GM12878 (cell line): ENCODE data around the gene TMUB1. TPM values are rescaled to one million over a fixed set of nuclear protein-coding genes. Genes with fewer than 3 reads are reported as not detected.

Experiments
- ATAC-seq: fragments of 200-7000 bp; cut with Tn5 transposase; 3 replicates; pipeline ENCODE4 v1.9.1; 2020; ENCODE audit warnings: mild to moderate bottlenecking, moderate library complexity
- BruUV-seq: library from RNA; stranded (reverse); fragments of 400-500 nt; replicated peaks from 2 replicates; lab custom pipeline; 2021; lab: Mats Ljungman, UMichigan
- CTCF ChIA-PET: fragments of 300-600 bp; sonication (Branson Sonifier 250); formaldehyde crosslinking; extraction: SDS; loops from one replicate; lab custom pipeline; 2021; ENCODE audit warnings: inconsistent platforms; lab: Yijun Ruan, JAX
- POLR2A ChIA-PET: fragments of 350-600 bp; formaldehyde crosslinking; extraction: SDS; loops from one replicate; lab custom pipeline; 2021; ENCODE audit warnings: inconsistent platforms; lab: Charles Lee
- RAD21 ChIA-PET: fragments of 300-600 bp; sonication (Branson Sonifier 250); formaldehyde crosslinking; loops from one replicate; lab custom pipeline; 2023; ENCODE audit warnings: antibody characterized with exemption; ENCODE audit not compliant: unreplicated experiment; lab: Charles Lee
- SMC1A ChIA-PET: fragments of 300-600 bp; sonication (Branson Sonifier 250); formaldehyde crosslinking; loops from one replicate; lab custom pipeline; 2023; ENCODE audit not compliant: unreplicated experiment, uncharacterized antibody; lab: Charles Lee
- DNase-seq: peaks from one replicate; pipeline ENCODE4 v3.0.0-alpha.2; 2011; ENCODE audit warnings: low read depth, low spot score
- FAIRE-seq: peaks from 3 replicates; lab custom pipeline; 2011; peaks lifted over from hg19 to GRCh38; lab: Jason Lieb, UNC
- H2AFZ ChIP-seq: 2 replicates; pipeline ENCODE4 v1.6.0; 2011; ENCODE audit warnings: low read depth, low read length, control low read depth; ENCODE audit not compliant: control insufficient read depth
- H3K27ac ChIP-seq: 2 replicates; pipeline ENCODE4 v1.5.1; 2011; ENCODE audit warnings: control low read depth; ENCODE audit not compliant: control insufficient read depth, insufficient read depth
- H3K27me3 ChIP-seq, 2 experiments: replicated peaks in 1 of 2; 2 replicates each; pipeline versions ENCODE4 v1.6.0 to v1.6.1; 2011; ENCODE audit warnings: low read length in 1 of 2; ENCODE audit not compliant: control insufficient read depth in 2 of 2, insufficient read depth in 2 of 2
- H3K36me3 ChIP-seq, 2 experiments: 2 replicates each; pipeline ENCODE4 v1.5.1; 2011; ENCODE audit warnings: low read length in 1 of 2; ENCODE audit not compliant: control insufficient read depth in 2 of 2, insufficient read depth in 2 of 2
- H3K4me1 ChIP-seq: 2 replicates; pipeline ENCODE4 v1.6.1; 2011; ENCODE audit warnings: mild to moderate bottlenecking, low read length, moderate library complexity, mixed read lengths; ENCODE audit not compliant: control insufficient read depth, insufficient read depth
- H3K4me2 ChIP-seq: 2 replicates; pipeline ENCODE4 v1.6.0; 2011; ENCODE audit warnings: control low read depth; ENCODE audit not compliant: control insufficient read depth, insufficient read depth
- H3K4me3 ChIP-seq: fragments of 200-600 bp; sonication (generic); 2 replicates; pipeline ENCODE4 v1.5.1; 2016
- H3K79me2 ChIP-seq: 2 replicates; pipeline ENCODE4 v1.6.0; 2011; ENCODE audit warnings: low read length; ENCODE audit not compliant: control insufficient read depth, insufficient read depth
- H3K9ac ChIP-seq: 2 replicates; pipeline ENCODE4 v1.8.0; 2011; ENCODE audit warnings: low read length, control low read depth, mixed read lengths; ENCODE audit not compliant: control insufficient read depth, insufficient read depth
- H3K9me3 ChIP-seq: replicated peaks from 3 replicates; pipeline ENCODE4 v1.5.1; 2011; ENCODE audit warnings: mild to moderate bottlenecking, low read length; ENCODE audit not compliant: control insufficient read depth, insufficient read depth
- H4K20me1 ChIP-seq: 2 replicates; pipeline ENCODE4 v1.6.0; 2011; ENCODE audit not compliant: control insufficient read depth, insufficient read depth
- BCL11A ChIP-seq: IDR thresholded peaks from 2 replicates; pipeline ENCODE4 v1.6.1; 2011; ENCODE audit warnings: low read depth, low read length
- BHLHE40 ChIP-seq, 2 experiments: fragments of 450-650 bp in 1 of 2; IDR thresholded peaks; 2 replicates each; pipeline ENCODE4 v1.6.1; 2011 to 2017; ENCODE audit warnings: low read depth in 2 of 2, borderline replicate concordance in 1 of 2, improper control_type of control experiment in 1 of 2, low read length in 1 of 2, mild to moderate bottlenecking in 1 of 2
- CHD1 ChIP-seq: IDR thresholded peaks from 2 replicates; pipeline ENCODE4 v1.6.1; 2012; ENCODE audit warnings: low read depth, low read length, improper control_type of control experiment
- CHD2 ChIP-seq: IDR thresholded peaks from 2 replicates; pipeline ENCODE4 v1.6.1; 2011; ENCODE audit warnings: low read depth, low read length, improper control_type of control experiment, borderline replicate concordance
- EED ChIP-seq: sonication (generic); IDR thresholded peaks from 2 replicates; pipeline ENCODE4 v1.6.1; 2016; ENCODE audit warnings: antibody characterized with exemption, low read depth
- GABPA ChIP-seq: IDR thresholded peaks from 2 replicates; pipeline ENCODE4 v1.6.1; 2014; ENCODE audit warnings: antibody characterized with exemption, low read depth, mild to moderate bottlenecking, inconsistent platforms
- HDAC6 ChIP-seq: fragments of 200-600 bp; sonication (generic); IDR thresholded peaks from one replicate; pipeline ENCODE4 v1.8.0; 2017; ENCODE audit warnings: antibody characterized with exemption; ENCODE audit not compliant: unreplicated experiment
- HDGF ChIP-seq: fragments of 450-650 bp; IDR thresholded peaks from 2 replicates; pipeline ENCODE4 v1.6.1; 2016; ENCODE audit warnings: antibody characterized with exemption
- IRF4 ChIP-seq: IDR thresholded peaks from 2 replicates; pipeline ENCODE4 v1.6.1; 2011; ENCODE audit warnings: low read depth, low read length
- IRF5 ChIP-seq: fragments of 450-650 bp; IDR thresholded peaks from 2 replicates; pipeline ENCODE4 v1.6.1; 2017; ENCODE audit warnings: borderline replicate concordance
- JUNB ChIP-seq: IDR thresholded peaks from 2 replicates; pipeline ENCODE4 v1.6.1; 2016; ENCODE audit warnings: antibody characterized with exemption, mild to moderate bottlenecking
- JUND ChIP-seq: IDR thresholded peaks from 2 replicates; pipeline ENCODE4 v1.6.1; 2012; ENCODE audit warnings: low read depth, mild to moderate bottlenecking, low read length, improper control_type of control experiment, moderate library complexity
- NKRF ChIP-seq: fragments of 450-650 bp; conservative IDR thresholded peaks from 2 replicates; pipeline ENCODE4 v1.6.1; 2017; ENCODE audit warnings: mild to moderate bottlenecking, moderate library complexity
- NR2C2 ChIP-seq: IDR thresholded peaks from 2 replicates; pipeline ENCODE4 v1.6.1; 2011; ENCODE audit warnings: borderline replicate concordance, low read depth; ENCODE audit not compliant: control insufficient read depth, insufficient read length
- PAX5 ChIP-seq: IDR thresholded peaks from 2 replicates; pipeline ENCODE4 v1.6.1; 2011; ENCODE audit warnings: low read depth, low read length, borderline replicate concordance
- PBX3 ChIP-seq: IDR thresholded peaks from 2 replicates; pipeline ENCODE4 v1.6.1; 2011; ENCODE audit warnings: mild to moderate bottlenecking, low read depth, low read length, moderate library complexity; ENCODE audit not compliant: insufficient replicate concordance
- RBBP5 ChIP-seq: fragments of 200-600 bp; sonication (generic); conservative IDR thresholded peaks from 2 replicates; pipeline ENCODE4 v1.6.1; 2016
- RCOR1 ChIP-seq: conservative IDR thresholded peaks from 2 replicates; pipeline ENCODE4 v1.6.1; 2012; ENCODE audit warnings: low read depth, low read length, improper control_type of control experiment
- RUNX3 ChIP-seq: IDR thresholded peaks from 2 replicates; pipeline ENCODE4 v1.6.1; 2012; ENCODE audit warnings: low read length, inconsistent platforms
- SMAD5 ChIP-seq: IDR thresholded peaks from 2 replicates; pipeline ENCODE4 v1.6.1; 2016; ENCODE audit warnings: antibody characterized with exemption, low read depth
- SRF ChIP-seq, 2 experiments: IDR thresholded peaks; 2 replicates each; pipeline ENCODE4 v1.6.1; 2011; ENCODE audit warnings: low read depth in 2 of 2, low read length in 2 of 2, mild to moderate bottlenecking in 1 of 2, moderate library complexity in 1 of 2
- TARDBP ChIP-seq: IDR thresholded peaks from 2 replicates; pipeline ENCODE4 v1.6.1; 2016; ENCODE audit warnings: borderline replicate concordance
- ZNF274 ChIP-seq: IDR thresholded peaks from one replicate; pipeline ENCODE4 v1.8.0; 2011; ENCODE audit not compliant: insufficient read length, insufficient read depth
- ZSCAN29 ChIP-seq: fragments of 450-650 bp; IDR thresholded peaks from 2 replicates; pipeline ENCODE4 v1.6.1; 2017; ENCODE audit warnings: mild to moderate bottlenecking, moderate library complexity
- WGBS: methylation state at CpG from one replicate; pipeline ENCODE4 v1.1.6; 2016; ENCODE audit warnings: low lambda C conversion rate; ENCODE audit not compliant: insufficient replicate concordance, insufficient coverage; ENCODE audit errors: missing lambda C conversion rate; 5-methylcytosine and 5-hydroxymethylcytosine counted together
- in situ Hi-C: fragments of 300-500 bp; cut with MboI; formaldehyde crosslinking; loops from 9 replicates; pipeline ENCODE4 v1.14.3; 2018; ENCODE audit warnings: mixed read lengths
- intact Hi-C: fragments of 100-400 bp; cut with micrococcal nuclease; formaldehyde crosslinking; loops from one replicate; pipeline ENCODE4 v1.14.2; 2022; ENCODE audit not compliant: unreplicated experiment
- polyA plus RNA-seq, 11 experiments: library from polyadenylated mRNA; depleted of rRNA in 4 of 11; unstranded in 6 of 11; stranded (reverse) in 5 of 11; fragments of >200 nt; fragmentation: Nextera tagmentation in 4 of 11; fragmentation: Illumina TruSeq in 1 of 11; extraction: Ambion mirVana in 4 of 11; extraction: Trizol in 1 of 11; gene quantifications; 1 replicate in 1 of 11; 2 replicates in 10 of 11; pipeline versions ENCODE4 v1.2.1 to v1.2.3, GENCODE V29; 2011 to 2016; ENCODE audit warnings: inconsistent platforms in 2 of 11, missing spikeins in 2 of 11, low read depth in 1 of 11
- total RNA-seq, 4 experiments: library from RNA; depleted of rRNA in 3 of 4; stranded (reverse); fragments of >200 nt in 3 of 4; fragmentation: Illumina TruSeq in 1 of 4; extraction: Trizol in 1 of 4; gene quantifications; 2 replicates each; pipeline versions ENCODE4 v1.2.1 to v1.2.3, GENCODE V29; 2013 to 2021

TMUB1 gene
- total and polyA plus RNA-seq, 10 of the 15 experiments (the other 5 are each of a cell fraction or from before 2014, with no cell fraction given) = 0.27 to 79.5 (median 41.3) TPM; not detected in 1

- Histone ChIP-seq H4K20me1 (no peaks in the 10 kb centered on the region), H3K27ac (no peak overlapping the region), H3K79me2 (no peaks in the 10 kb centered on the region), H3K4me2 (no peak overlapping the region), H3K4me1 (no peaks in the 10 kb centered on the region), H3K27me3 (no peaks in the 10 kb centered on the region; a peak in 1 of 4 replicates), H3K4me3 (no peak overlapping the region), H3K9ac (no peak overlapping the region), H2AFZ (no peak overlapping the region), H3K9me3 (no peaks in the 10 kb centered on the region), H3K36me3 (no peaks in the 10 kb centered on the region)
- DNase-seq (no peak), FAIRE-seq (no peak), ATAC-seq (peak; percentile 50)
- CTCF ChIA-PET = no interaction called here
- SMC1A ChIA-PET = no interaction called here
- no TSS peak for BruUV-seq
- POLR2A ChIA-PET = no interaction called here
- in situ Hi-C loops (no loop called here), intact Hi-C loops (no loop called here)
- RAD21 ChIA-PET = no interaction called here
- WGBS = 22% methylated on average over 32 of the region's 50 CpGs
- TF ChIP-seq CHD2 = no peak
- 0 out of 2 replicates have a peak, but pooled peaks have one; percentile 17 for TF ChIP-seq RUNX3
- TF ChIP-seq GABPA = no peak
- TF ChIP-seq SRF (IDR thresholded peaks at IDR 0.05; ENCODE audit: low read depth in 2 of 2, low read length in 2 of 2) = no peak
- TF ChIP-seq TARDBP = no peak
- no peak for TF ChIP-seq NKRF
- TF ChIP-seq BHLHE40 (IDR thresholded peaks at IDR 0.05; ENCODE audit: borderline replicate concordance in 1 of 2, low read depth in 2 of 2, low read length in 1 of 2) = peak; percentile 51 to 65; a peak in 2 of 4 replicates
- no peak for TF ChIP-seq IRF4
- TF ChIP-seq JUNB = no peak
- TF ChIP-seq ZSCAN29 = no peak
- TF ChIP-seq RCOR1 = no peak
- no peak for TF ChIP-seq CHD1
- TF ChIP-seq IRF5 = no peak
- TF ChIP-seq PBX3 = no peak
- TF ChIP-seq NR2C2 = no peak
- no peak for TF ChIP-seq EED
- no peak for TF ChIP-seq ZNF274
- TF ChIP-seq PAX5 = no peak
- no peak for TF ChIP-seq HDGF
- no peak for TF ChIP-seq RBBP5
- TF ChIP-seq BCL11A = no peak
- TF ChIP-seq JUND = no peak
- peak; percentile 95 for TF ChIP-seq HDAC6
- no peak for TF ChIP-seq SMAD5
Observed at GRCh38 chr7:151051108-151051507, 32.2 kb downstream of the TMUB1 start.
